Tibial nerve (tissue), 4 donors: ENCODE data around the gene XRCC4. TPM values are rescaled to one million over a fixed set of nuclear protein-coding genes. Genes with fewer than 3 reads are reported as not detected.

Source experiments
- DNase-seq, 2 donors: peaks; one replicate each; pipeline ENCODE4 v3.0.0-alpha.2; 2019; ENCODE audit warnings: low spot score in 2 of 2
- H3K27ac ChIP-seq, 4 donors: fragments of 200-600 bp; sonication (generic) in 3 of 4; one replicate each; pipeline ENCODE4 v1.5.1; 2017 to 2019; ENCODE audit warnings: mild to moderate bottlenecking in 1 of 4
- H3K27me3 ChIP-seq, 2 donors: fragments of 200-600 bp; sonication (generic) in 1 of 2; one replicate each; pipeline versions ENCODE4 v1.5.1 to v1.6.0; 2017 to 2019
- H3K36me3 ChIP-seq, 3 donors: fragments of 200-600 bp; sonication (generic); one replicate each; pipeline ENCODE4 v1.5.1; 2018 to 2019
- H3K4me1 ChIP-seq, 4 donors: fragments of 200-600 bp; sonication (generic) in 3 of 4; one replicate each; pipeline ENCODE4 v1.5.1; 2017 to 2019
- H3K4me3 ChIP-seq, 4 donors: fragments of 200-600 bp; sonication (generic) in 3 of 4; one replicate each; pipeline ENCODE4 v1.5.1; 2017 to 2019; ENCODE audit warnings: mild to moderate bottlenecking in 1 of 4, moderate library complexity in 1 of 4
- H3K9me3 ChIP-seq, 4 donors: fragments of 200-600 bp; sonication (generic) in 3 of 4; one replicate each; pipeline ENCODE4 v1.5.1; 2017 to 2019
- EP300 ChIP-seq, 2 donors: sonication (generic); formaldehyde crosslinking; IDR thresholded peaks; one replicate each; pipeline ENCODE4 v1.6.1; 2017; ENCODE audit warnings: antibody characterized with exemption in 2 of 2, mild to moderate bottlenecking in 1 of 2
- POLR2A ChIP-seq, 2 donors: fragments of 450-650 bp; IDR thresholded peaks; one replicate each; pipeline ENCODE4 v1.6.1; 2017; ENCODE audit warnings: antibody characterized with exemption in 2 of 2, mild to moderate bottlenecking in 2 of 2, moderate library complexity in 2 of 2
- WGBS, 2 donors: methylation state at CpG; one replicate each; pipeline ENCODE4 v1.1.5; 2018; 5-methylcytosine and 5-hydroxymethylcytosine counted together
- total RNA-seq, 4 donors: library from RNA; depleted of rRNA; stranded (reverse); fragments of >200 nt; gene quantifications; one replicate each; pipeline ENCODE4 v1.1.0, GENCODE V29; 2016
- TF ChIP-seq, protein P1 (sequence below), 5 experiments: fragments of 200-600 bp in 3 of 5; fragments of 450-650 bp in 2 of 5; sonication (generic) in 3 of 5; IDR thresholded peaks; one replicate each; pipeline ENCODE4 v1.5.1; 2016 to 2019; ENCODE audit warnings: antibody characterized with exemption in 5 of 5, mild to moderate bottlenecking in 3 of 5, moderate library complexity in 2 of 5

Gene XRCC4
- total RNA-seq, 4 donors from 2014 or later: 3.1 to 11.7 (median 8.2) TPM

DNA sequence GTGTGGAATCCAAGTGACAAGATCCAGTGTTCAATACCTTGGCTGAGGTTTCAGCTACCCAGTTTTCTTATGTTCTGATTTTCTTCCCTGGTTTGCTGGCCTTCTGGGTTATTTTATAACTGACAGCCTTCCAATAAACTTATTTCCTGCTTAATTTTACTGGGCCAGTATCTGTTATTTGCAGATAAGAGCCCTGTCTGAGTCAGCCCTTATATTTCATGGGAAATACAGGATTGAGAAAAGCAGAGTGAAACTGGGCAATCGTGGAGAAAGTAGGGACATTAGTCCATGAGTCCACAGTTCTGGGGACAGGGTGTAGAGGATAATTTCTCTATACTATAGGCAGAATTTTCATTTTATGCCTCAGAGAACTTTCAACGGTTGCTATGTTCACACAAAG, 32.4 kb upstream of the XRCC4 start:
- H3K27ac ChIP-seq: no peak overlapping the region
- H3K9me3 ChIP-seq: no peaks in the 10 kb centered on the region
- 82 to 84% methylated on average over 2 of the region's 2 CpGs for WGBS, 2 donors
- H3K4me3 ChIP-seq: no peak overlapping the region
- TF ChIP-seq EP300 (IDR thresholded peaks at IDR 0.05) (no peak), POLR2A (IDR thresholded peaks at IDR 0.05) (no peak)
- TF ChIP-seq, protein P1, sequence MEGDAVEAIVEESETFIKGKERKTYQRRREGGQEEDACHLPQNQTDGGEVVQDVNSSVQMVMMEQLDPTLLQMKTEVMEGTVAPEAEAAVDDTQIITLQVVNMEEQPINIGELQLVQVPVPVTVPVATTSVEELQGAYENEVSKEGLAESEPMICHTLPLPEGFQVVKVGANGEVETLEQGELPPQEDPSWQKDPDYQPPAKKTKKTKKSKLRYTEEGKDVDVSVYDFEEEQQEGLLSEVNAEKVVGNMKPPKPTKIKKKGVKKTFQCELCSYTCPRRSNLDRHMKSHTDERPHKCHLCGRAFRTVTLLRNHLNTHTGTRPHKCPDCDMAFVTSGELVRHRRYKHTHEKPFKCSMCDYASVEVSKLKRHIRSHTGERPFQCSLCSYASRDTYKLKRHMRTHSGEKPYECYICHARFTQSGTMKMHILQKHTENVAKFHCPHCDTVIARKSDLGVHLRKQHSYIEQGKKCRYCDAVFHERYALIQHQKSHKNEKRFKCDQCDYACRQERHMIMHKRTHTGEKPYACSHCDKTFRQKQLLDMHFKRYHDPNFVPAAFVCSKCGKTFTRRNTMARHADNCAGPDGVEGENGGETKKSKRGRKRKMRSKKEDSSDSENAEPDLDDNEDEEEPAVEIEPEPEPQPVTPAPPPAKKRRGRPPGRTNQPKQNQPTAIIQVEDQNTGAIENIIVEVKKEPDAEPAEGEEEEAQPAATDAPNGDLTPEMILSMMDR (IDR thresholded peaks at IDR 0.05): no peak
- DNase-seq: no peak
- H3K4me1 ChIP-seq: no peaks in the 10 kb centered on the region
- H3K36me3 ChIP-seq: no peaks in the 10 kb centered on the region
- no peaks in the 10 kb centered on the region for H3K27me3 ChIP-seq

DNA sequence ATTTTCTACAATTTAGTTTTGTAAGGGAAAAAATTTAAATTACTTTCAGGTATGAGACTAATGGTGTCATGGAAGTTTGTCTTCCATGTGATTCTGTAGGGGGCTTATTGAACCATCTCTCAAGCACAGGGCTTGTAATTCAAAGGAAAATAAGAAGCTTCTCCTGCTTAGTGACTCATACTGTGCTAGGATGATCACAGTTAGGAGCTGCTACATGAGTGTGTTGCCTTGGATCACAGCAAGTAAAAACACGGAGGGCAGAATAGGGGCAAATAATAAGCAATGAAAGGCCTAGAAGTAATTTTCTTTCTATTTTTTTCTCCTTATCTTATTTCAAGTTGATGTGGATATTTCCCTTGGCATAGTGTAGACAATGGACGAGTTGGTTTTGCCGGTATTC, 29.1 kb upstream of the XRCC4 start:
- H3K36me3 ChIP-seq: peaks cover 0 to 22% (median 0%) of the 10 kb centered on the region in 3 donors
- WGBS, 2 donors: 85 to 86% methylated on average over 3 of the region's 3 CpGs
- TF ChIP-seq EP300 (IDR thresholded peaks at IDR 0.05) (no peak), POLR2A (IDR thresholded peaks at IDR 0.05) (no peak)
- TF ChIP-seq, protein P1 (IDR thresholded peaks at IDR 0.05): no peak
- H3K4me3 ChIP-seq: no peak overlapping the region
- H3K27ac ChIP-seq: no peak overlapping the region
- H3K4me1 ChIP-seq: no peaks in the 10 kb centered on the region
- no peak for DNase-seq
- H3K9me3 ChIP-seq: no peaks in the 10 kb centered on the region
- H3K27me3 ChIP-seq: no peaks in the 10 kb centered on the region

DNA sequence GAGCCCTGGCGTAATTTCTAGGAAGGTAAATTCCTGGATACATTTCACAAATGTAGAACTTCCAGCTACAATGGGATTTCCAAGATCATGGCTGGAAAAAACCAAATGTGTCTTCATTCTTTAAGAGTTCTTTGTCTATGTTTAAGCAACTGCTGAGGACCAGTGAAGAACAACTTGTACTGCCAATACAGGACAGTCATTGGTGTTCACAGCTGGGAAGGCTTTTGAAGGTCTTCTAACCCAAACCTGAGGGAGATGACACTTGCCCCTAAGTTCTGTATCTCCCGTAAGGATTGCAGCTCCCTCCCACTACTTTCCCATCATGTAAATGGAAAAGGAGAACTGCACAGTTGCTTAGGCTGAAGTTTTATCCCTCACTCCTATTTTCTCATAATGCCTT, 28.5 kb upstream of the XRCC4 start:
- Histone ChIP-seq H3K27ac (no peak overlapping the region), H3K4me1 (no peaks in the 10 kb centered on the region), H3K27me3 (no peaks in the 10 kb centered on the region), H3K36me3 (peaks cover 0 to 22% (median 0%) of the 10 kb centered on the region in 3 donors), H3K9me3 (no peaks in the 10 kb centered on the region), H3K4me3 (no peak overlapping the region)
- WGBS, 2 donors: 82 to 88% methylated on average over 2 of the region's 2 CpGs
- no peak for TF ChIP-seq POLR2A (IDR thresholded peaks at IDR 0.05)
- TF ChIP-seq, protein P1 (IDR thresholded peaks at IDR 0.05): no peak
- no peak for TF ChIP-seq EP300 (IDR thresholded peaks at IDR 0.05)
- DNase-seq: no peak

DNA sequence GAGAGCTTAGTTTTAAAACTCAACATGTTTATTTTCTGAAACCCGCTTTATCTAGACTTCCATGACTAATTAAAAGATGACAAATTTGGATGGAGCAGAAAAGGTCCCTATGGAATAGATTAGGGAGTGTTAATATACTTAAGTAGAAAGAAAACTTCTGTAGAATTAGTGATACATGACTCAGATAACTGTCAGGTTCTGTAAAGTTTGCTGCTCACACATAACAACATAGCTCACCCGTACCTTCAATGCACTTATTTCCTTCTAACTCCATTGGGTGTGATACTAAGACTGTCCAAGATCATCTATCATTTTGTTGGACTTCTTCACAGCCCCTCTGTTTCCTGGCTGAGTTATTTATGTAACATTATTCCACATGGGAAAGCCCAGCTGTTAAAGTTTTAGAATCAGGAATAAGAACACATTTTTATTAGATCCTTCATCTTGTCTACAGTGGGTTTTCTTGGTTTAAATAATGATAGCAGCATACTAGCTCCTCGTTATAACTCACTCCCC, 27.9 kb upstream of the XRCC4 start:
- DNase-seq: no peak
- H3K27ac ChIP-seq: no peak overlapping the region
- no peaks in the 10 kb centered on the region for H3K27me3 ChIP-seq
- no peaks in the 10 kb centered on the region for H3K9me3 ChIP-seq
- H3K36me3 ChIP-seq: peaks cover 0 to 26% (median 0%) of the 10 kb centered on the region in 3 donors
- H3K4me3 ChIP-seq: no peak overlapping the region
- TF ChIP-seq EP300 (IDR thresholded peaks at IDR 0.05) (no peak), POLR2A (IDR thresholded peaks at IDR 0.05) (no peak)
- TF ChIP-seq, protein P1 (IDR thresholded peaks at IDR 0.05): no peak
- 71 to 75% methylated on average over 3 of the region's 3 CpGs for WGBS, 2 donors
- H3K4me1 ChIP-seq: peaks cover 0 to 3% (median 0%) of the 10 kb centered on the region in 4 donors

DNA sequence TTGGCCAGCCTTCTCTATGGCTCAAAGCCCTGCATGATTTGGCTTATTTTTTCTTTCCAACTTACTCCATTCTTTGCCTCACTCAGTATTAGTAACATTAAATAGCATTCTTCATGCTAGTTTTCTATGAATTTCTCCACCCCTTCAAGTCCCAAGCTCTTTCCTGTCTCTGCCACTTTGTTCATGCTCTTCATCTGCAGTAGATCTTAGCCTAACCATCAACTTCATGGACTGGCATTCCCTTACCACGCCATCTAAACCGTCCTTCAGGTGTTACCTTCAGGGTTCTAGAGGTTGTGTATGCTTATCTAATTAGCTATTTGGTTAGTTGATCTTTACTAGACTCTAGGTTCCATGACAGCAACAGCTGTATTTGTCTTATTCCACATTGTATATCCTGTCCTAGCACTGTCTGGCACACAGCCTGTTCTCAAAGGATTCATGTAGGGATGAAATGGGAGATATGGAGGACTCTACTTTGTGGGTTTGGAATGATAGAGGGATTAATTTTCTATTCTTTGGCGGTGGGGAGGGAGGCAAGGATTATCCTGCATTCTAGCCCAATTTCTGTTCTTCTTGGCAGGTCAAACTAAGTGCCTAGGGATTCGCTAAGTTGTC, 26.5 kb upstream of the XRCC4 start:
- whole genome bisulfite sequencing, 2 donors: 87 to 91% methylated on average over 4 of the region's 4 CpGs

More for the DNA sequence above, 26.5 kb upstream of the XRCC4 start:
- TF ChIP-seq EP300 (IDR thresholded peaks at IDR 0.05) (no peak), POLR2A (IDR thresholded peaks at IDR 0.05) (no peak)
- TF ChIP-seq, protein P1 (IDR thresholded peaks at IDR 0.05): no peak
- H3K4me1 ChIP-seq: peaks cover 0 to 4% (median 0%) of the 10 kb centered on the region in 4 donors
- no peak overlapping the region for H3K4me3 ChIP-seq
- peaks cover 0 to 32% (median 0%) of the 10 kb centered on the region in 3 donors for H3K36me3 ChIP-seq
- no peaks in the 10 kb centered on the region for H3K9me3 ChIP-seq
- H3K27me3 ChIP-seq: no peaks in the 10 kb centered on the region
- no peak for DNase-seq
- no peak overlapping the region for H3K27ac ChIP-seq
